Type B pancreatic cell (in vitro differentiated cells): ENCODE measurements around the gene BANP. TPM values are rescaled to one million over a fixed set of nuclear protein-coding genes. Genes with fewer than 3 reads are reported as not detected.

Experiments
- DNase-seq: peaks from one replicate; pipeline ENCODE4 v3.0.0; 2021; ENCODE audit warnings: mixed read lengths; ENCODE audit not compliant: unreplicated experiment; ENCODE audit errors: extremely low spot score
- H3K27ac Mint-ChIP-seq: 2 replicates; pipeline ENCODE4 v1.8.0; 2021; ENCODE audit warnings: mild to moderate bottlenecking, mixed read lengths
- H3K27me3 Mint-ChIP-seq: 2 replicates; pipeline ENCODE4 v1.8.0; 2021; ENCODE audit warnings: mixed read lengths
- H3K36me3 Mint-ChIP-seq: 2 replicates; pipeline ENCODE4 v1.8.0; 2021; ENCODE audit warnings: mixed read lengths
- H3K4me1 Mint-ChIP-seq: one replicate; pipeline ENCODE4 v1.8.0; 2021; ENCODE audit warnings: mixed read lengths; ENCODE audit not compliant: unreplicated experiment
- H3K4me3 Mint-ChIP-seq: 2 replicates; pipeline ENCODE4 v1.8.0; 2021; ENCODE audit warnings: mild to moderate bottlenecking, mixed read lengths
- H3K9me3 Mint-ChIP-seq: 2 replicates; pipeline ENCODE4 v1.8.0; 2021; ENCODE audit warnings: mixed read lengths
- total RNA-seq: library from RNA; stranded (reverse); gene quantifications from 2 replicates; pipeline ENCODE4 v1.2.1, GENCODE V29; 2021; ENCODE audit warnings: low replicate concordance
- TF ChIP-seq, protein P1 (sequence below): fragments of 200-600 bp; sonication (generic); conservative IDR thresholded peaks from 2 replicates; pipeline ENCODE4 v1.5.0; 2021; ENCODE audit warnings: antibody characterized with exemption, mild to moderate bottlenecking

BANP gene
- total RNA-seq, 1 donor from 2014 or later: 36.9 TPM

DNA sequence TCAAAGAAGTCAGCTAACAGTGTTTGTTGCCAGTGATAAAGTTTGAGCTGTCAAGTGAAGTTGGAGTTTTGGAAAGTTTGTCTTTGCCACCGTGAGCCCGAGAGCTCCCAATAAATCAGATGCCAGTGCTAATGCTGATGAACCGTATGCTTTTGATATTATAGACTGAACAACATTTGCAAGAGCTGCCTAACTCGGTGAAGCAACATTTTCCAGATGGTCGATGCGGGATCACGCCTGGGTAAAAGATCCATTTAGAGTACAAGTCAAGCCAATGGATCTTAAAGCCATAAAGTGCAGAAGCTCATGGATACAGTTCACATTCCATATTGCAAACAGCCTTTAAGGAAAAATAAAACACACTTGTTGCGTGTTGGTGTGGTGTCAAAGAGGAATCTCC lies 9.6 kb downstream of the BANP start:
- no peak for DNase-seq
- no peaks in the 10 kb centered on the region for H3K9me3 Mint-ChIP-seq
- peaks cover 66% of the 10 kb centered on the region for H3K4me1 Mint-ChIP-seq

GRCh38 chr16:87961623-87962022 lies 10.4 kb downstream of the BANP start:
- no peak overlapping the region for H3K4me3 Mint-ChIP-seq
- H3K27ac Mint-ChIP-seq: peak overlapping the region; percentile 53
- H3K27me3 Mint-ChIP-seq: no peaks in the 10 kb centered on the region
- no peaks in the 10 kb centered on the region for H3K9me3 Mint-ChIP-seq
- TF ChIP-seq, protein P1, sequence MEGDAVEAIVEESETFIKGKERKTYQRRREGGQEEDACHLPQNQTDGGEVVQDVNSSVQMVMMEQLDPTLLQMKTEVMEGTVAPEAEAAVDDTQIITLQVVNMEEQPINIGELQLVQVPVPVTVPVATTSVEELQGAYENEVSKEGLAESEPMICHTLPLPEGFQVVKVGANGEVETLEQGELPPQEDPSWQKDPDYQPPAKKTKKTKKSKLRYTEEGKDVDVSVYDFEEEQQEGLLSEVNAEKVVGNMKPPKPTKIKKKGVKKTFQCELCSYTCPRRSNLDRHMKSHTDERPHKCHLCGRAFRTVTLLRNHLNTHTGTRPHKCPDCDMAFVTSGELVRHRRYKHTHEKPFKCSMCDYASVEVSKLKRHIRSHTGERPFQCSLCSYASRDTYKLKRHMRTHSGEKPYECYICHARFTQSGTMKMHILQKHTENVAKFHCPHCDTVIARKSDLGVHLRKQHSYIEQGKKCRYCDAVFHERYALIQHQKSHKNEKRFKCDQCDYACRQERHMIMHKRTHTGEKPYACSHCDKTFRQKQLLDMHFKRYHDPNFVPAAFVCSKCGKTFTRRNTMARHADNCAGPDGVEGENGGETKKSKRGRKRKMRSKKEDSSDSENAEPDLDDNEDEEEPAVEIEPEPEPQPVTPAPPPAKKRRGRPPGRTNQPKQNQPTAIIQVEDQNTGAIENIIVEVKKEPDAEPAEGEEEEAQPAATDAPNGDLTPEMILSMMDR: no peak
- peaks cover 19% of the 10 kb centered on the region for H3K36me3 Mint-ChIP-seq
- DNase-seq: no peak
- peaks cover 66% of the 10 kb centered on the region for H3K4me1 Mint-ChIP-seq

More for the DNA sequence above, 9.6 kb downstream of the BANP start:
- Mint-ChIP-seq H3K4me3 (no peak overlapping the region), H3K27me3 (no peaks in the 10 kb centered on the region), H3K36me3 (peaks cover 19% of the 10 kb centered on the region), H3K27ac (no peak overlapping the region)
- TF ChIP-seq, protein P1: no peak

- Mint-ChIP-seq H3K4me3 (no peak overlapping the region), H3K9me3 (no peaks in the 10 kb centered on the region), H3K27ac (peak overlapping the region; percentile 57), H3K27me3 (no peaks in the 10 kb centered on the region), H3K4me1 (peaks cover 57% of the 10 kb centered on the region), H3K36me3 (peaks cover 12% of the 10 kb centered on the region)
- TF ChIP-seq, protein P1: no peak
- no peak for DNase-seq
Measured at GRCh38 chr16:87963400-87963799, 12.2 kb downstream of the BANP start.

- no peak overlapping the region for H3K27ac Mint-ChIP-seq
- no peaks in the 10 kb centered on the region for H3K9me3 Mint-ChIP-seq
- H3K4me1 Mint-ChIP-seq: peaks cover 52% of the 10 kb centered on the region
- H3K27me3 Mint-ChIP-seq: no peaks in the 10 kb centered on the region
- H3K36me3 Mint-ChIP-seq: peaks cover 12% of the 10 kb centered on the region
- H3K4me3 Mint-ChIP-seq: no peak overlapping the region
- TF ChIP-seq, protein P1: no peak
- no peak for DNase-seq
Measured at GRCh38 chr16:87964049-87964659, 12.9 kb downstream of the BANP start.

GRCh38 chr16:87965417-87965816 lies 14.2 kb downstream of the BANP start:
- Mint-ChIP-seq H3K4me3 (no peak overlapping the region), H3K9me3 (no peaks in the 10 kb centered on the region), H3K27ac (peak overlapping the region; percentile 17), H3K4me1 (peaks cover 44% of the 10 kb centered on the region), H3K36me3 (peaks cover 12% of the 10 kb centered on the region), H3K27me3 (no peaks in the 10 kb centered on the region)
- TF ChIP-seq, protein P1: no peak
- DNase-seq: no peak
